ENCODE measurements around the gene CDPF1. TPM values are rescaled to one million over a fixed set of nuclear protein-coding genes. Genes with fewer than 3 reads are reported as not detected.

The CDPF1 gene
- polyA plus RNA-seq, 3 donors = 8.3 to 8.4 (median 8.3) TPM

- Histone ChIP-seq H3K79me2 (ENCODE audit: insufficient read depth, low read length) (no peaks in the 10 kb centered on the region), H3K4me3 (replicated peaks in 1 of 3; ENCODE audit: low read depth in 2 of 3, low read length in 3 of 3) (no peak overlapping the region), H2AFZ (ENCODE audit: insufficient read depth, low read depth, low read length, poor library complexity, severe bottlenecking) (no peak overlapping the region), H3K9ac (ENCODE audit: insufficient read depth, low read length, poor library complexity, severe bottlenecking) (no peak overlapping the region), H3K27me3 (ENCODE audit: control insufficient read depth in 2 of 2, insufficient read depth in 2 of 2, low read length in 2 of 2) (no peaks in the 10 kb centered on the region), H3K36me3 (replicated peaks in 1 of 2; ENCODE audit: control insufficient read depth in 1 of 2, insufficient read depth in 2 of 2, low read length in 2 of 2) (peaks cover 2 to 28% of the 10 kb centered on the region in 2 donors), H4K20me1 (ENCODE audit: insufficient read depth, low read length) (no peaks in the 10 kb centered on the region), H3K27ac (ENCODE audit: low read depth in 1 of 2, low read length in 2 of 2) (no peak overlapping the region), H3K4me2 (replicated peaks; ENCODE audit: extremely low read depth, low read length, poor library complexity, severe bottlenecking) (no peak overlapping the region), H3K4me1 (ENCODE audit: control insufficient read depth in 1 of 2, insufficient read depth in 2 of 2, low read length in 2 of 2) (peaks cover 0 to 13% of the 10 kb centered on the region in 2 donors), H3K9me3 (replicated peaks in 1 of 2; ENCODE audit: control insufficient read depth in 1 of 2, insufficient read depth in 1 of 2, low read length in 2 of 2) (no peaks in the 10 kb centered on the region)
- intact Hi-C loops (cut with micrococcal nuclease) = no loop called here
- no peak overlapping the region for H3K27ac Mint-ChIP-seq
- DNase-seq = no peak
- H3K27me3 Mint-ChIP-seq (ENCODE audit: low read depth in 3 of 3) = peaks cover 0 to 3% (median 0%) of the 10 kb centered on the region in 3 donors
- TF ChIP-seq, protein P1, sequence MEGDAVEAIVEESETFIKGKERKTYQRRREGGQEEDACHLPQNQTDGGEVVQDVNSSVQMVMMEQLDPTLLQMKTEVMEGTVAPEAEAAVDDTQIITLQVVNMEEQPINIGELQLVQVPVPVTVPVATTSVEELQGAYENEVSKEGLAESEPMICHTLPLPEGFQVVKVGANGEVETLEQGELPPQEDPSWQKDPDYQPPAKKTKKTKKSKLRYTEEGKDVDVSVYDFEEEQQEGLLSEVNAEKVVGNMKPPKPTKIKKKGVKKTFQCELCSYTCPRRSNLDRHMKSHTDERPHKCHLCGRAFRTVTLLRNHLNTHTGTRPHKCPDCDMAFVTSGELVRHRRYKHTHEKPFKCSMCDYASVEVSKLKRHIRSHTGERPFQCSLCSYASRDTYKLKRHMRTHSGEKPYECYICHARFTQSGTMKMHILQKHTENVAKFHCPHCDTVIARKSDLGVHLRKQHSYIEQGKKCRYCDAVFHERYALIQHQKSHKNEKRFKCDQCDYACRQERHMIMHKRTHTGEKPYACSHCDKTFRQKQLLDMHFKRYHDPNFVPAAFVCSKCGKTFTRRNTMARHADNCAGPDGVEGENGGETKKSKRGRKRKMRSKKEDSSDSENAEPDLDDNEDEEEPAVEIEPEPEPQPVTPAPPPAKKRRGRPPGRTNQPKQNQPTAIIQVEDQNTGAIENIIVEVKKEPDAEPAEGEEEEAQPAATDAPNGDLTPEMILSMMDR (IDR thresholded peaks at IDR 0.05) = no peak
- H3K4me3 Mint-ChIP-seq = no peak overlapping the region
- H3K9me3 Mint-ChIP-seq = no peaks in the 10 kb centered on the region
- no peaks in the 10 kb centered on the region for H3K4me1 Mint-ChIP-seq
- H3K36me3 Mint-ChIP-seq = peaks cover 41 to 44% of the 10 kb centered on the region in 2 donors
- 99% methylated on average over 7 of the region's 7 CpGs for WGBS (ENCODE audit: insufficient coverage)
Measured at GRCh38 chr22:46225631-46226030, 24.5 kb downstream of the CDPF1 start.

DNA sequence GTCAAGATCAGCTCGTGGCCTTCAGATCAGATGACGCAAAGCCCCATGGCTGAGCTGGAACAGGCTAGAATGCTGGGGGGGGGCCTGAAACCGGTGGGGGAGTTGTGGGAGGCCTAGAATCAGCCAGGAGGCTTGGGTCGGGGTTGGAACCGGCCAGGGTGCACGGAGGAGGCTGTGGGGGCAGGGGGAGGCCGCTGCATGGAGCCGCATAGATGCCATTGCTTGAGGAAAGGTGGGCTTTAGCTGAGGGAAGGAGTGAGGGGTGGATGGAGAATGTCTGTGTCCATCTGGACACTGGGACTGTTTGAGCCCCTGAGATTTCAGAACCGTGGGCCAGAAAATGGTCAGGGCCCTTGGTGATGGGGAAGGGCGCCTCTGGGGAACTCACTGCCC lies 25.2 kb downstream of the CDPF1 start:
- H3K4me3 ChIP-seq (replicated peaks in 1 of 3; ENCODE audit: low read depth in 2 of 3, low read length in 3 of 3) = no peak overlapping the region
- no peaks in the 10 kb centered on the region for H3K9me3 ChIP-seq (replicated peaks in 1 of 2; ENCODE audit: control insufficient read depth in 1 of 2, insufficient read depth in 1 of 2, low read length in 2 of 2)
- no peak for DNase-seq
- no peak overlapping the region for H3K9ac ChIP-seq (ENCODE audit: insufficient read depth, low read length, poor library complexity, severe bottlenecking)
- H3K4me2 ChIP-seq (replicated peaks; ENCODE audit: extremely low read depth, low read length, poor library complexity, severe bottlenecking) = no peak overlapping the region
- Mint-ChIP-seq H3K27ac (no peak overlapping the region), H3K9me3 (no peaks in the 10 kb centered on the region), H3K4me3 (no peak overlapping the region), H3K27me3 (ENCODE audit: low read depth in 3 of 3) (peaks cover 0 to 3% (median 0%) of the 10 kb centered on the region in 3 donors), H3K36me3 (peaks cover 45 to 48% of the 10 kb centered on the region in 2 donors), H3K4me1 (no peaks in the 10 kb centered on the region)
- intact Hi-C loops (cut with micrococcal nuclease) = no loop called here
- no peak overlapping the region for H3K27ac ChIP-seq (ENCODE audit: low read depth in 1 of 2, low read length in 2 of 2)
- peaks cover 6 to 35% of the 10 kb centered on the region in 2 donors for H3K36me3 ChIP-seq (replicated peaks in 1 of 2; ENCODE audit: control insufficient read depth in 1 of 2, insufficient read depth in 2 of 2, low read length in 2 of 2)
- no peaks in the 10 kb centered on the region for H3K79me2 ChIP-seq (ENCODE audit: insufficient read depth, low read length)
- WGBS (ENCODE audit: insufficient coverage) = 93% methylated on average over 9 of the region's 10 CpGs
- H3K4me1 ChIP-seq (ENCODE audit: control insufficient read depth in 1 of 2, insufficient read depth in 2 of 2, low read length in 2 of 2) = peaks cover 0 to 8% of the 10 kb centered on the region in 2 donors
- H2AFZ ChIP-seq (ENCODE audit: insufficient read depth, low read depth, low read length, poor library complexity, severe bottlenecking) = no peak overlapping the region
- H4K20me1 ChIP-seq (ENCODE audit: insufficient read depth, low read length) = no peaks in the 10 kb centered on the region
- no peaks in the 10 kb centered on the region for H3K27me3 ChIP-seq (ENCODE audit: control insufficient read depth in 2 of 2, insufficient read depth in 2 of 2, low read length in 2 of 2)
- TF ChIP-seq, protein P1 (IDR thresholded peaks at IDR 0.05) = no peak

Data from CD14-positive monocyte (primary cell).